ENCODE data around the gene MDC1. TPM values are rescaled to one million over a fixed set of nuclear protein-coding genes. Genes with fewer than 3 reads are reported as not detected.

Gene MDC1
- total and polyA plus RNA-seq, 2 of the 13 experiments (the other 11 are each of a cell fraction or from before 2014, with no cell fraction given) = 8.4 to 14.0 TPM

GRCh38 chr6:30743099-30744053 is 26.3 kb upstream of the MDC1 start (continued):
- TF ChIP-seq CSRNP1 (CRISPR knock-in tag; IDR thresholded peaks at IDR 0.05) (no peak; the same call in 1 of the 2 replicates), KAT7 (CRISPR knock-in tag; IDR thresholded peaks at IDR 0.05; ENCODE audit: borderline replicate concordance) (peak; percentile 5; the same call in 1 of the 2 replicates), CREM (IDR thresholded peaks at IDR 0.05) (no peak; the same call in 1 of the 2 replicates), CREM (CRISPR knock-in tag; IDR thresholded peaks at IDR 0.05) (no peak), HNF4G (IDR thresholded peaks at IDR 0.05; ENCODE audit: borderline replicate concordance, low read depth, low read length) (no peak), HNF4G (CRISPR knock-in tag; IDR thresholded peaks at IDR 0.05; ENCODE audit: borderline replicate concordance, low read depth) (peak; percentile 29; the same call in 1 of the 2 replicates), DNMT1 (CRISPR knock-in tag; IDR thresholded peaks at IDR 0.05) (no peak), BCLAF1 (IDR thresholded peaks at IDR 0.05) (no peak), ZNF761 (CRISPR knock-in tag; conservative IDR thresholded peaks at IDR 0.05) (0 out of 2 replicates have a peak, but pooled peaks have one; percentile 59), ZNF367 (CRISPR knock-in tag; IDR thresholded peaks at IDR 0.05; ENCODE audit: borderline replicate concordance) (no peak), YEATS2 (CRISPR knock-in tag; IDR thresholded peaks at IDR 0.05; ENCODE audit: borderline replicate concordance) (no peak), ZFAT (CRISPR knock-in tag; conservative IDR thresholded peaks at IDR 0.05) (no peak), ZBTB44 (CRISPR knock-in tag; IDR thresholded peaks at IDR 0.05) (no peak), PTBP1 (IDR thresholded peaks at IDR 0.05; ENCODE audit: low read depth, low read length, poor library complexity, severe bottlenecking) (no peak), ZNF142 (CRISPR knock-in tag; IDR thresholded peaks at IDR 0.05) (no peak), ZFP41 (CRISPR knock-in tag; IDR thresholded peaks at IDR 0.05; ENCODE audit: borderline replicate concordance) (no peak; the same call in 1 of the 2 replicates)

All from HepG2 (cell line).